Activated naive CD4-positive, alpha-beta T cell treated with anti-CD3 and anti-CD28 coated beads, Interleukin-2, amount 50 U/mL, for 16 hours (primary cell): ENCODE data around the gene UBE2E2.

Experiments used
- DNase-seq: peaks from one replicate; pipeline ENCODE4 v3.0.0-alpha.2; 2020

The UBE2E2 gene

DNA sequence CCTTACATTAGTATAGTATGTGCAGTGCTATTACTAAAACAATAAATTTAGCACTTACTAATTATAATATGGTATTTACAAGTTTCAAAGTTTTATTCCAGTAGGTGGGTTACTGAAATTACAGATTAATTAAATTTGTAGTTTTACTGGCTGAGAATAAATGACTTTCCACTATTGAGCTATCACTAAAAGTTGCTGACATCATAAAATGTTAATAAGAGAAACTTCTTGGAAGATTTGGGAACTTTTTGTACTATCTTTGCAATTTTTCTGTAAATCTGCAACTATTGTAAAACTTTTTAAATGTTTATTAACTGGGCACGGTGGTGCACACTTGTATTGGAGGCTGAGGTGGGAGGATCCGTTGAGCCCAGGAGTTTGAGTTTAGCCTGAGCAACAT lies 247.7 kb downstream of the UBE2E2 start:
- DNase-seq: no peak

DNA sequence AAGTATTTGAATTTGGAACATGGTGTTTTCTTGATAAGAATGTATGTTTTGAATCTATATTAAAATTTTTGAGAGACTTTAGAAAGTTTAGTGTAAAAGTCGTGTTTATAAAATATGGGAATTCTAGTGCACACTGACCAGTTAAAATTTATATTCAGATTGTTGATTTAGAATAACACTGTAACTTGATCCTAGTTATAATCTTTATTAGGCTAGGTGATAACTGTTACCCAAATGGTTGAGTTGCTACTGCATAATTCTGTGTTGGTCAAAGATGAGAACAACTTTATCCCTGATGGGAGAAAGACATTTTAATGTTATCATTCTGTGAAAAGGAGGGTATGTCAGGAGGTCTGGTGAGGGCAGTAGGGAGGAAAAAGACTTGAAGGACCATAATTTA lies 249.3 kb downstream of the UBE2E2 start:
- no peak for DNase-seq

GRCh38 chr3:23455084-23455483 lies 252.0 kb downstream of the UBE2E2 start:
- DNase-seq: no peak

DNA sequence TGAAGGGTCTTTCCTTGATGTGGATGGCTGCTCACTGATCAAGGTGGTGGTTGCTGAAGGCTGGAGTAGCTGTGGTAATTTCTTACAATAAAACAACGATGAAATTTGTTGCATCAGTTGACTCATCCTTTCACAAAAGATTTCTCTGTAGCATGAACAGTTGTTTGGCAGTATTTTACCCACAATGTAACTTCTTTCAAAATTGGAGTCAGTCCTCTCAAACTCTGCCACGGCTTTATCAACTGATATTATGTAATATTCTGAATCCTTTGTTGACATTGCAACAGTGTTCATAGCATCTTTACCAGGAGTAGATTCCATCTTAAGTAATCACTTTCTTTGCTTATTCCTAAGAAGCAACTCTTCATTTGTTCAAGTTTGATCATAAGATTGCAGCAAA lies 252.6 kb downstream of the UBE2E2 start:
- DNase-seq: no peak

GRCh38 chr3:23457697-23458096 lies 254.6 kb downstream of the UBE2E2 start:
- no peak for DNase-seq

DNA sequence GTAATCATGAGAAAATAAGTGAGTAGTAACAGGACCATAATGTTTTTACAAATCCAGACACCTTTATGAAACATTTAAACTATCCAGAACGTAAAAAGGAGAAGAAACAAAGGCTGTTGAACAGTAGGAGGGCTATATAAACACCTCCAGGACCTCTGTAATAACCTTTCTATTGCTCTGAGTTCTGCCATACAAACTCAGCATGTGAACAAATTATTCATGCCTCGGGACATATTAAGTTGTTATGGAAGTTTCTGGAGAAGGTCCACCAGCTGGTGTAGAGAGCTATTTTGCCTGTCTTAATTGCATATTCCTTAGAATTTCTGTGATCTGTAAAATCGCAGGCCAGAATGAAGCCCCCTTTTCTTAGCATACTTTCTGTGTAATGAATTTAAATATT lies 256.3 kb downstream of the UBE2E2 start:
- DNase-seq: no peak

GRCh38 chr3:23459889-23460546 lies 256.9 kb downstream of the UBE2E2 start:
- no peak for DNase-seq

DNA sequence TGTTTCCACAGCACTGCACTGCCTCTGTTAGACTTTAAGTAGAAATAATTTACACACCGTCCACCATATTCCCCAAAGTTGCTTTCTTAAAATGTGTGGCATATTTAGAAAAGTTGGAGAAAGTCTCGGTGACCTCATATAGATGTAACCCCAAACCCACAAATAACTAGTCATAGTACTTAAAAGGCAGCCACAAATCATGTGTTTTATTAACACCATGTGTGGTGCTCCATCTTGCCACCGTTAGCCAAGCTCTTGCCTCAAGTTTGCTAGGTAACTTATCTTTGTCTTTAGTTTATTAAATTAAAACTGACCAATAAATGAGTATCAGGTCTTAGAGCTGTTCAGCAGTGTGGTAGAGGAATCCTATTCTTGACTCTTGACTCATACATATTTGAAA lies 257.9 kb downstream of the UBE2E2 start:
- no peak for DNase-seq

DNA sequence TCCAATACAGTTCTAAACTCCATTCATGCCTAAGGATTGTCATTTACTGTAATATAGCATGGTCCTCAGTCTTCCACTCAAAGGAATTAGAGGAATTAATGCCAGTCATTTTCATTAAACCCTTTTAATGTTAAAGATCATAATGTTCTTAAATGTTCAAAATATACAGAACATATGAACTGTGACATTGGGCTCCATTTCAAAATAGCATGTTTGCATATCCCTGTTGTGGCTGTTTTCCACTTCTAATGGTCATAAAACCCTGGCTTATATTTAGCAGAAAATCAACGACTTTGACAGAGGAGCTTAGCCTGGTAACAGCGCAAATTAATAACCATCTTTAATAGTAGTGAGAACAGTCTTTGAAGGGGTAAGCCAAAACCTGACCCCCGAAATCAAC lies 260.7 kb downstream of the UBE2E2 start:
- no peak for DNase-seq

- no peak for DNase-seq
Observed at GRCh38 chr3:23465569-23465968, 262.4 kb downstream of the UBE2E2 start.

DNA sequence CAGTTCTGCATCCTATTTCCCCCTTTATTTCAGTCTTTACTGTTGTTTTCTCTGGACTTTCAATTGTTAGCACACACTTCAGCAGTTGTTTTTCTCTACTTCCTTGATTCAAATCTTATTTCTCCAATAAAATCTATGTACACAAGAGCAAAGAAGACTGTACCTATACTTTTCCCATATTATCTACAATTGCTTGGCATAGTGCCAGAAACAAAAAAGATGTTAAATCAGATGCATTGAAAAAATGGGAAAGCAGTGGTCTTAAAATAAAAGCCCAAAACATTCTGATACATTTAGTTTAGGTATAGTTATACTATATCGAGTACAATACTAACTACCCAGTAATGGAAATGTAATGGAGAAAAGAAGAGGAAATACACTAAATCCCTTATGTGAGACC lies 265.1 kb downstream of the UBE2E2 start:
- no peak for DNase-seq

GRCh38 chr3:23474580-23475357 lies 271.6 kb downstream of the UBE2E2 start:
- DNase-seq: no peak

- no peak for DNase-seq
Observed at GRCh38 chr3:23475446-23475845, 272.3 kb downstream of the UBE2E2 start.

GRCh38 chr3:23479026-23479425 lies 275.9 kb downstream of the UBE2E2 start:
- DNase-seq: no peak

- no peak for DNase-seq
Observed at GRCh38 chr3:23479615-23480328, 276.6 kb downstream of the UBE2E2 start.

GRCh38 chr3:23480329-23480714 lies 277.2 kb downstream of the UBE2E2 start:
- no peak for DNase-seq

GRCh38 chr3:23481011-23481615 lies 278.0 kb downstream of the UBE2E2 start:
- DNase-seq: no peak

- DNase-seq: no peak
Observed at GRCh38 chr3:23481616-23482278, 278.6 kb downstream of the UBE2E2 start.

DNA sequence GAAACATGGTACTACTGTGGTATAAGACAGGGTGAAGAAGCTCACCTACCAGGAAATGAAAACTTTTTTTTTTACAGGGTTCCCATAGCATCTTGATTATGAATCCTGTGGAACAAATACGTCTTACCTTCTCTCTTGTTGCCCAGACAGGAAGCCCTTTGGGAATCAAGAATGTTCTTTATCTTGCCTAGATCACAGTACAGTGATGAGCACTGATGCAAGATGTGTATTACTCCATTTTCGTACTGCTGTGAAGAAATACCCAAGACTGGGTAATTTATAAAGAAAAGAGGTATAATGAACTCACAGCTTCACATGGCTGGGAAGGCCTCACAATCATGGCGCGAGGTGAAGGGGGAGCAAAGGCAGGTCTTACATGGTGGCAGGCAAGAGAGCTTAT lies 281.3 kb downstream of the UBE2E2 start:
- DNase-seq: no peak

- DNase-seq: no peak
Observed at GRCh38 chr3:23485922-23486321, 282.8 kb downstream of the UBE2E2 start.

DNA sequence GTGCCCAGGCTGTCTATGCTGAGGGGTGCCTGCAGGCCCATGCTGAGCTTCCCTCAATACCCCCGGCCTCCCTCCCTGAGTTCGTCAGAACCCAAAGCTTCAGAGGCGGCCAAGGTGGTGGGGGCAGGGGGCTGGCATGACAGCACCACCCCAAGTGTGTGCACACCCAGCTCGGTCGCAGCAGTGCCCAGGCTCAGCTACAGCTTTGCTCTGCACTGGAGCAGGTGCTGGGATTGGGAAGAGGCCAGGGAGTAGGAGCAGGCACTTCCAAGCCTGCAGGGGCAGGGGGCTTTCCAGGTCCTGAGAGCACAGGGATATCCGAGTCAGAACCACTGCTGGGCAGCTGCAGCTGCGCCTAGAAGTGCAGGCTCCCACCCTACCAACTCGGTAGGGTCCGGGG lies 283.9 kb downstream of the UBE2E2 start:
- DNase-seq: no peak

GRCh38 chr3:23488618-23489017 lies 285.5 kb downstream of the UBE2E2 start:
- no peak for DNase-seq
